Activated CD8-positive, alpha-beta memory T cell treated with anti-CD3 and anti-CD28 coated beads, Interleukin-2, amount 50 U/mL, for 1 hour (primary cell): ENCODE results near the gene CLIP4.

ENCODE experiments used
- DNase-seq: peaks from one replicate; pipeline ENCODE4 v3.0.0-alpha.2; 2020; ENCODE audit errors: extremely low read depth

The CLIP4 gene

GRCh38 chr2:29189052-29189451 lies 73.8 kb downstream of the CLIP4 start:
- DNase-seq: no peak

DNA sequence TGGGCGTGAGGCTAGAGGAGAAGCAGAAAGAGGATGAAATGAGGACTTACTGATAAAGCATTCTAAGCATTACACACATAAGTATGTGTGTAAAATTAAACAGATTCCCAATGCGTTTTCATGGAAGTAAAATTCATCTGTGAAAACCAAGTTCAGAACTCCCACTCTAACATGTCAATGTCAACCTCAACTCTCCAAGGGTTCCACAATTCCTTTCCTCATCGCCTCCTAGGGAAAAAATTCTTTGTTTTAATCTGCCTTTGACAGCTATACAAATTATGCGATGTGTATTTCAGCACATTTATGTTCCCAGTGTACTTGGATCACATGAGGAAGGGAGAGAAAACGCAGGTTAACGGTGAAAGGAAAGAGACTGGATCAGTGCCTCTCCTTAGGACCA lies 76.6 kb downstream of the CLIP4 start:
- no peak for DNase-seq

DNA sequence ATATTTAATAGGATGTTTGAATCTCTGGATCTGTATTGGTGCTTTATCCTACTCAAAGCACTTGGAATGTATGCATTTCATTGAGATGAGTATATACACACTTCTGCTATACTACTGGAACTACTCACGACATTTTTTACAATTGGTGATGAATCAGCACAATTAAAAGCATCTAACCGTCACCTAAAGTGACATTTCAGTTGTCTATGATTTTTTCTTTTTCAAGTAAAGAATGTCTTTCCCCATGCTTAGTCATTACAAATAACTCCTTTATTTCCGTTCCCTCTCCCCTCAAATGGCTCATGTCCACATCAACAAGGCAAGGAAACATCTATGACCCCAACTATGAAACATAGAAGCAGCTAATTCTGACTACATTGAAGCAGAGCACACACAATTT lies 77.3 kb downstream of the CLIP4 start:
- no peak for DNase-seq

- DNase-seq: no peak
Observed at GRCh38 chr2:29193111-29193510, 77.9 kb downstream of the CLIP4 start.

DNA sequence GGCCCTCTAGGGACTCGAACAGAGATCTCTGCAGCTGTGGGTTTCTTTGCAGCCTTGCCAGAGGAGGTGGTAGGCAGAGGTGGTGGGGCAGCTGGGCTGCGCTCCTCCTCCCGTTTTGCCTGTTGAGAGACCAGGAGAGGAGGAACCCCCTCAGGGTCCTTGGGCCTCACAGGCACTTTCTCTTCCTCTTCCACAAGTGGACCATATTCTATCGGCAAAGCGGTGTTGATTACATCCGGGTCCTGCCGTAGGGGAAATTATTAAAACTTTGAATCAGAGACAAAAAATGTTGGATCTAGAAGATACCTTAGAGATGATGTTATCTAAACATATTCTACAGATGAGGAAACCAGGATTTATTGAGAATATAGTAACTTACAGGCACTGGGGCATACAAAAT lies 78.5 kb downstream of the CLIP4 start:
- no peak for DNase-seq

GRCh38 chr2:29195796-29196195 lies 80.6 kb downstream of the CLIP4 start:
- DNase-seq: no peak

DNA sequence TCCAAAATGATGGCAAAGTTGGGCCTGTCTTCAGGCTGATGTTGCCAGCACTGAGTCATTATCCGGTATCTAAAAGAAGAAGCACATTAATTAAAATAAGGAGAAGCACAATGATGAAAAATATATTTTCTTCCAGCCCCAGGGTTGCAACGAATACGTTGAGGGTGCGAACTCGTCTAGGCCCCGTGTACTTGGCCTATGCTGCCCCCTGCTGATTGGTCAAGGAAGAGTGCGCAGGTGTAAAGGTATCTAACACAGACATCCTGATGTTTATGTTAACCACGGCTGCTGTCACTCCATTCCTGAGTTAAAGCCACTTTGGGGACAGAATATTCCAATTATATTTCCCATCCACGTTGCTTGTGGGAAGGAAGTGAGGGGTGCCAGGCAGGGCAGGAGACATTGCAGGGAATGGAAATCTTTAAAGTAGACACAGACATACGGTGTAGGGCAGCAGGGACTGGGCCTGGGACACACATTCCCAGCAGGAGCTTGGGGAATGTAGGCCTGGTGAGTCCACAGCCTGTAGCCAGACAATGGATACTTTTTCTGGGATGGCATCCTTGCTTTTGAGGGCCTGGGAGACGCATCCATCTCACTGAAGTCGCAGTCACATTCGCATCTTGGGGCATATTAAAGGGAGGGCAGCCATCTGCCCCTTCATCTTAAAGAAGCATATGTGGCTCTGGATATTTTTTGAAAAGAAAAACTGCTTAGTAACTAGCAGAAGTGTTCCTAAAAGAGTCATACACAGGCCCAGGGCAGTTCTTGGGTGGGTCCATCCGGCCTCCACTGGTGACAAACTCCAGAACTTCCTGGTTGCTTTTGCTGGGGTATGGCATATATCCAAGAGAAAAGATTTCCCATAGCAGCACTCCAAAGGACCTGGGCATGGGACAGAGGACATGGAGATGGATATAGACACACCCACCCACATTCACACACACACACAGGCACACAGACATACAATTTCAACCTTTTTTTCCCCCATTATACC lies 81.9 kb downstream of the CLIP4 start:
- peak; percentile 54 for DNase-seq

- no peak for DNase-seq
Observed at GRCh38 chr2:29201979-29202378, 86.8 kb downstream of the CLIP4 start.

GRCh38 chr2:29202819-29203495 lies 87.7 kb downstream of the CLIP4 start:
- DNase-seq: no peak

- no peak for DNase-seq
Observed at GRCh38 chr2:29206941-29207340, 91.7 kb downstream of the CLIP4 start.

DNA sequence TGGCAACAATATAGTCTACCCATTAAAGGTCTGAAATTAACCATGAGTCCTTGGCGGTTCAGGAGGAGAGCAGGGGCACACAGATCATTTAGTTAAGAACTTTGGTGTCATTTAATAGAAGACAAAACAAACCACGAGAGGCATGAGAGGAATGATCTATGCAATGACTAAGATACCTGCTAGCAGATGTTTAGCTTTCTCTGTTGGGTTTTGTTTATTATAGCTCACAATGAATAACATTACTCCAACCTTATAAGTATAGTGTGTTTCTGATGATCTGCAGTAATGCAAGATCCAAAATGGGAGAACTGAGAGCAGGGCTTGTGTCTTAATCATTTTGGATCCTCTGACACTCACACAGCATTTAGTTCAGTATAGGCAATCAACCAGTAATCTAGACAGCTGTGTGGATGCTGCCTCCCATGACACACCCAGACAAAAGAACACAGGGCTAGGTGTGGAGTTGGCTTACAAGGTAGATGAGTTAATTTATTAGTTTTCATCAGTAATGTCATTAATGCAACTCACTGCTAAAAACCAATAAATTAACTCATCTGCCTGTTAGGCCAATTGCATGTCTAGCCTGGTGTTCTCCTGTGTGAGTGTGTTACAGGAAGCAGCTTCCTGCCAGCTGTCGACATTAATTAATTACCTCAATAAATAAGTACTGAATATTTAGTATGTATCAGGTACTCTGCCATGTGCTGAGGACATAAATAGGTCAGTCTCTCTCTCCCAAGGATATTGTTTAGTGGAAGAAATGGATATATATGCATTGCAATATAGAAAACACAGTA lies 92.3 kb downstream of the CLIP4 start:
- no peak for DNase-seq

DNA sequence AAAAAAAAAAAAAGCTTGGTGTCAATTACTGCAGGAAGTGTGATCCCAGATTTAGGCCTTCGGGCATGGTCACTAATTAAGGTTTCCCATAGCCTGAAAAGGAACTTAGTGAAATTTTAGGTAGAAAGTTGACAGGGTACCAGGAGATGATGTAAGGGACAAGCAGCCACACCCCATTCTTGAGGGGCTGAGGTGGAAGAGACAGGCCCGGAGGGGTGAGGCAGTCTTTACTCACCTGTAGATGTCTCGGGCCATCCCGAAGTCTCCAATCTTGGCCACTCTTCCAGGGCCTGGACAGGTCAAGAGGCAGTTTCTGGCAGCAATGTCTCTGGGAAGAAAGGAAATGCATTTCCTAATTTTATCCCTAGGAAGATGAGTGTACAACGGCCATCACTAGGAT lies 94.3 kb downstream of the CLIP4 start:
- DNase-seq: no peak

DNA sequence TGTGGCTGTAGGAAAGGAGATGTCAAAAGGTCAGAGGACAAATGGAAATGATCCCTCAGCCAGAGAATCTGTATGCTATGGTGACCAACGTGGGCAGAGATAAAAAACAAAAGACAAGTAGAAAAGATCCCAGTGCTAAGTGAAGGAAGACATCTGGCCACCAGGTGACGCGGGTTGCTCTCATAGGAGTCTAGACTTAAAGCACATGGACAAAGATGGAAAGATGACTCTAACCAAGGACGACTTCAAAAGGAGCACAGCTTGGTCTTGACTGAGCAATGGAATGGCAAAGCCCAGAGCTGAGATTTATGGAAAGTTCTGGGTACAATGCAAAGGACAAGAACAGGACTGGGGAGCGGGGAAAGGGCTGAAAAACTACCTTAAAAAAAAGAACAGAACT lies 96.8 kb downstream of the CLIP4 start:
- DNase-seq: no peak

DNA sequence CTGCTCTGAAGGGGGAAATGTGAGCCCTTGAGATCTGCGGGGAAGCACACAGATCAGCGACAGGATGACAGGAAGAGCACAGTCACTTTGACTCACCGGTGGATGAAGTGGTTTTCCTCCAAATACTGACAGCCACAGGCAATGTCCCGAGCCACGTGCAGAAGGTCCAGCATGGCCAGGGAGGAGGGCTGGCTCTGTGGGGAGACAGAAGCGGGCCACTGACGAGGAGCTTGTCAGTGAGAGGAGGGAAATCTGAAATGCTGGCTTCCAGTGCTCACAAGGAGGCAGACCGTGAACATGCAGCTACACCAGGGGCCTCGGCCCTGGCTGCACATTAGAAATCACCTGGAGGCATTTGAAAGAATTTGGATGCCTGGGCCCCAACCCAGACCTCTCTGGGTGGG lies 98.7 kb downstream of the CLIP4 start:
- no peak for DNase-seq

DNA sequence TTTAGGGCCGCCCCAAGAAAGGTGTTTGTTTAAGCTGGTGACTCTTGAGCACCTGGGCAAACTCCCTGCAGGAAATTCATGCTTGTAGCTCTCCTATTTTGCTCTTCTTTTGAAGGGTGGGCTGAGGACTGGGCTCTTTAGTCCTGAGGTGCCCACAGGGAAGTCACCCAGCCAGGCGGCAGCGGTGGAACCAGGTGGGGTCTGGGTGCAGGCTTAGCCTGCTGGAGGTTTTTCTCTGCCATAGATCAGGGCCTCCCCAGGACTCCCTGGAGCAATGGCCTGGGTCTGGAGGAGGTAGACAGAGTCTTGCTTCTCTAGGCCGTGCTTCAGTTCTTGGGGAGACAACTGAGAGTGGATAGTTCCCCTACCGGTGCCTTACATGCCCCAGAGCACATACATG lies 99.9 kb downstream of the CLIP4 start:
- DNase-seq: no peak

GRCh38 chr2:29215739-29216608 lies 100.8 kb downstream of the CLIP4 start:
- no peak for DNase-seq

DNA sequence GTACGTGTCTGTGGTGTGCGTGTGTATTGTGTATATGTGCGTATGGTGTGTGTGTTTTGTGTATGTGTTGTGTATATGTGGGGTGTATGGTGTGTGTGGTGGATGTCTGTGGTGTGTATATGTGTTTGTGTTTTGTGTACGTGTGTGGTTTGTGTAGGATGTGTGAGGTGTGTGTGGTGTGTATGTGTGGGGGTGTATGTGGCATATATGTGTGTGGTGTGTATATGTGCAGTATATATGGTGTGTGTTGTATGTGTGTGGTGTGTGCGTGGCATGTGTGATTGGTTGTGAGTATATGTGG lies 101.3 kb downstream of the CLIP4 start:
- DNase-seq: no peak

- no peak for DNase-seq
Observed at GRCh38 chr2:29218071-29218470, 102.9 kb downstream of the CLIP4 start.

- no peak for DNase-seq
Observed at GRCh38 chr2:29218550-29219125, 103.4 kb downstream of the CLIP4 start.

- no peak for DNase-seq
Observed at GRCh38 chr2:29219374-29219773, 104.2 kb downstream of the CLIP4 start.
